ENCODE results near the gene SFSWAP.

Gene SFSWAP

GRCh38 chr12:131841547-131841946, 130.7 kb downstream of the SFSWAP start:
- DNase-seq: no peak

- no peak for DNase-seq
Measured at GRCh38 chr12:131842169-131842568, 131.3 kb downstream of the SFSWAP start.

DNA sequence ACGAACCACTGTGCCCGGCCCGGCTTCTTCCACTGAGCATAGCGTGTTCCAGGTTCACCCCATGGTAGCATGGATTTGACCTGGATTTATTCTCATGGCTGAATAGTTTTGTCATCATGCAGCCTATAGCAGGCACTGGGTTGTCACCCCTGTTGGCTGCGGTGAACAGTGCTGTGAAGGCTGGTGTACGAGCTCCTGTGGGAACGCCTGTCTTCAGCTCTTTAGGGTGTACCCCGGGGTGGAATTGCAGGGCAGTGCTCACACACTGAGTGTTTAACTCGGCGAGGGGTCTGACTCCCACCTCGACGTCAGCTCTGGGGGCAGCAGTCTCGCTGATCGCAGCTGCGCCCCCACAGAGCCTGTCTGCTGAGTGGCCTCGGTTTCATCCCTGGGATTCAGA, 132.6 kb downstream of the SFSWAP start:
- DNase-seq: no peak

GRCh38 chr12:131844140-131844539, 133.2 kb downstream of the SFSWAP start:
- DNase-seq: no peak

GRCh38 chr12:131844656-131845055, 133.8 kb downstream of the SFSWAP start:
- no peak for DNase-seq

- DNase-seq: no peak
Measured at GRCh38 chr12:131845121-131845520, 134.2 kb downstream of the SFSWAP start.

- no peak for DNase-seq
Measured at GRCh38 chr12:131847456-131847855, 136.6 kb downstream of the SFSWAP start.

DNA sequence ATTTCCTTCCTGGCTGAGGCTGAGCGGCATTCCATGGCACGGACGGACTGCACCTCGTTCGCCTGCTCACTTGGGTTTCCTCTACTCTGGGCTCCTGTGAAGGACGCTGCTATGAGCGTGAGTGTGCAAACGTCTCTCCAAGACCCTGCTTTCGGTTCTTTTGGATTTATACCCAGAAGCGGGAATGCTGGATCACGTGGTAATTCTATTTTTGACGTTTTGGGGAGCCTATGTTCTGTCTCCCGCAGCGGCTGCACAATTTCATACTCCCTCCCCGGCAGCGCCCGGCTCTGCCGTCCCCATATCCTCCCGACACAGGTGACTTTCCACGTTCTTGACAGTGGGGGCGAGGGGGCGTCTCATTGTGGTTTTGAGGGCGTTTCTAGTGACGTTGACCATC, 137.9 kb downstream of the SFSWAP start:
- DNase-seq: no peak
